SH-SY5Y (cell line): ENCODE measurements around the gene METTL24.

Source experiments
- GATA2 ChIP-seq: IDR thresholded peaks from 2 replicates; pipeline ENCODE4 v1.6.1; 2011; ENCODE audit warnings: mild to moderate bottlenecking, low read depth, low read length
- GATA3 ChIP-seq: IDR thresholded peaks from 2 replicates; pipeline ENCODE4 v1.6.1; 2011; ENCODE audit warnings: low read depth, mild to moderate bottlenecking, low read length, moderate library complexity

DNA sequence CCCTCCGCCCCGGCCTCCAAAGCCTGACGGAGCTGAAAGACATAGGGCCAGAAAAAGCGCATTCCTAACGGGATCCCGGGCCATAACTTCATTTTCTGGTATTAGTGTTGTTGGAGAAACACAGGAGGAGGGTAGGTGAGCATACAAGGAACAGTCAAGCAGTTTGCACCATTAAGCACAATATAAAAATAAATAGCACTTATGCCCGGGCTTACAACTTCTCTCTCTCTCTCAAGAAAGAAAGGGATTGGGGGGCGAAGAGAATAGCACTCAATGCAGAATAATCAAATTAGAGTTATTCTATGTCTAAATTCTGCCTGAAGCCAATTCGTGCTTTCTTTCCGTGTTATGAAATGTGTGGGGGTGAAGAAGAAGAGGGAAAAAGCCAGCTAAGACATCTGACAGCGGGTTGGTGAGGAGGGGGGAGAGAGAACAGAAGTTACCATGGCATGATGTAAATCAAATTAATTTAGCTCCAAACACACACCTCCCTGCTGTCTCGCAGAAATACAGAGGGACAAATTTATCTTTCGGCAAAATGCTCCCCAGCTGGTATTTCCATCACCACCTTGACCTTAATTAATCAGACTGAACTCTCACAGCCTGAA lies 508 bp upstream of the METTL24 start:
- no peak for TF ChIP-seq GATA3
- no peak for TF ChIP-seq GATA2
